GM21825 (cell line): ENCODE data around the gene SLC34A1.
A peak's percentile ranks its signal among the peaks of the same experiment; 100 is the strongest.
"Not testable (repeated sequence)": the region's sequence is repeated elsewhere in the genome, so short reads cannot be mapped to it uniquely, and the experiment has no call there.

Experiments
- ATAC-seq: cut with Tn5 transposase; IDR thresholded peaks from one replicate; pipeline ENCODE4 v1.9.1; 2021; ENCODE audit warnings: mild to moderate bottlenecking, moderate library complexity; ENCODE audit not compliant: unreplicated experiment

SLC34A1 gene

DNA sequence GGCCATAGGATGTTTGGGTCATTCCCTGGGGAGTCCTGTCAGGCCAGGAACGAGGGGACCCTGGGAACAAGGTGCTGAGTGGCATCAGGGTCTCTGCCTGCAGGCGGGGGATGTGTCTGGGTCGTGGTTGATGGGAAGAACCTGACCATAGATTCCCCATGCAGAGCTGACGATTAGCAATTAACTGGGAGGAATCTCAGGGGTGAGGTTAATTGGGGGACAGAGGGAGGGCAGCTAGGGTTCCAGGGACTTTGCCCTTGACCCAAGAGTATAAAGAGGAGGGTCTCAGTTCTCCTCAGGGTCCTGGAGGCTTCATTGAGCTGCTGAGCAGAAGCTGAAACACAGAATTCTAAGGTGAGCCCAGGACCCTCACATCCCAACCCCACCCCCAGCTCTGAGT is at the start of gene SLC34A1:
Gene SLC34A1 (plus strand): TSS at position 301 of the 400 bp plus-strand sequence. CDS start 1,308 bp downstream, outside the sequence.
- ATAC-seq = no peak

DNA sequence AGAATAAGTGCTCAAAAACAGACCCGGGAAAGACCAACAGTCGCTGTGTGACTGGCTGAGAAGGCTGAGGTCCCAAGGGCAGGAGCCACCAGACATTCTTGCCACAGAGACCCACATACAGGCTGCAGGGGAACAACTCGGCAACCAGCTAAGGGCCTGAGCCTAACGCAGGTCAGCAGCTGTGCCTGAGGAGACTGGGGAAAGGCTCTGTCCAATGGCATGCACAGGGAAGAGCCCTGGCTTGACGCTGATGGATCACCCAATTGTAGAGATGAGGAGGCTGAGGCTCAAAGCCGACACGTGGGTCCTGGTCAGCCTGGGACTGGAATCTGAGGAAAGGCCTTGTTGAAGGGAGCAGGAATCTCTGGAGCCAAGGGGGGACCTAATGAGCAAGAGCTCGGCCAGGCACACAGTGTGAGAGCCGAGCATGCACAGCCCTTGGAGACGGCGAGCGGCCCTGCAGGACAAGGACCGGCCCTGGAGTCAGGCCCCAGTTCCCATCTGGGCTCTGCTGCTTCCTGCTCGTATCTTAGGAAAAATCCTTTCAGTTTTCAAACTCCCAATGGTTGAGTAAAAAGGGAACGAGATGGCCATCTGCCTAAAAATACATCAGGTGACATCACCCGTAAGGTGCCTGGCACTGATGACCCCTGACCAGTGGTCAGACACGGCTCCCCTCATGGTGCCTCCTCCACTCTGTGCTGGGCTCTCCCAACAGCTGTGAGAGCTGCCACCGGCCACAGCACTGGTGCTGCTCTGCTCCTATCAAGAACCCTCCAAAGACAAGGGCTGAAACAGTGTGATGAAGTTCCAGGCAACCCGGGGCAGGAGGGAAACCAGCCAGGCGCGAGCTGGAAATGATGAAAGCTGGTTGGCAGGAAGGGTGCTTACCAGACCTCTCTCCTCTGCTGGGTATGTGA is 49.2 kb upstream of the SLC34A1 start:
- ATAC-seq = no peak

- ATAC-seq = no peak
Observed at GRCh38 chr5:177335701-177336065, 48.6 kb upstream of the SLC34A1 start.

- ATAC-seq = no peak
Observed at GRCh38 chr5:177336112-177336511, 48.1 kb upstream of the SLC34A1 start.

DNA sequence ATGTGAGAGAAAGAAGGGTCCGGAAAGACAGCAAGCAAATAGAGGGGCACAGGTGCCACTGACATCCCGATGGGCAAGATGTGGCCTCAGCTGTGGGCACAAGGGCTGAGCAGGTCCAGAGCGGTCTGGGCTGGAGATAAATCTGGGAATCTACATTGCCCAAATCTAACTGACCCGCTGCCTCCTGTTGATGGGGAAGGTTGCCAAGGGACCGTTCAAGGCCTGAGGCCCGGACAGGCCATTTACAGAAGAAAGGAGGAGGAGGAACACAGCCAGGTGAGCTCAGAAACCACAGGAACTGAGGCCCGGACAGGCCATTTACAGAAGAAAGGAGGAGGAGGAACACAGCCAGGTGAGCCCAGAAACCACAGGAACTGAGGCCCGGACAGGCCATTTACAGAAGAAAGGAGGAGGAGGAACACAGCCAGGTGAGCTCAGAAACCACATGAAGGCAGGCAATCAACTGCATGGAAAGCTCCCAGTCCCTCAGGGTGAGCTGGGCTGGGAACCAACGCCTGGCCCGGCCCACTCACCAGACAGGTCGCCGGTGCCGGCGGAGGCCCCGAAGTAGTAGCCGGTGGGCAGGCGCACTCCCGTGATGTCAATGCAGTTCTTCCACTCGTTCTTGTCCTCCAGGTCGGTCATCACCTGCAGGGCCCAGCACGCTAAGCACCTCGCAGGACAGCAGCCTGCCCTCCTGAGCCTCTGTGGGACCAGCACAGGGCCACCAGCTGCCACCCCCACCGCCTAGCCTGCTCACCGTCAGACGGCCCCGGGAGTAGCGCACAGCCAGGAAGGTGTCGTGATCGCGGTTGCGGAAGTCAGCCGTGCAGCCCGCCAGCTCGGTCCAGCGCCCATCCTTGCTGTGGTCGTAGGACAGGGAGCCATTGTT is 47.4 kb upstream of the SLC34A1 start:
- ATAC-seq = no peak

DNA sequence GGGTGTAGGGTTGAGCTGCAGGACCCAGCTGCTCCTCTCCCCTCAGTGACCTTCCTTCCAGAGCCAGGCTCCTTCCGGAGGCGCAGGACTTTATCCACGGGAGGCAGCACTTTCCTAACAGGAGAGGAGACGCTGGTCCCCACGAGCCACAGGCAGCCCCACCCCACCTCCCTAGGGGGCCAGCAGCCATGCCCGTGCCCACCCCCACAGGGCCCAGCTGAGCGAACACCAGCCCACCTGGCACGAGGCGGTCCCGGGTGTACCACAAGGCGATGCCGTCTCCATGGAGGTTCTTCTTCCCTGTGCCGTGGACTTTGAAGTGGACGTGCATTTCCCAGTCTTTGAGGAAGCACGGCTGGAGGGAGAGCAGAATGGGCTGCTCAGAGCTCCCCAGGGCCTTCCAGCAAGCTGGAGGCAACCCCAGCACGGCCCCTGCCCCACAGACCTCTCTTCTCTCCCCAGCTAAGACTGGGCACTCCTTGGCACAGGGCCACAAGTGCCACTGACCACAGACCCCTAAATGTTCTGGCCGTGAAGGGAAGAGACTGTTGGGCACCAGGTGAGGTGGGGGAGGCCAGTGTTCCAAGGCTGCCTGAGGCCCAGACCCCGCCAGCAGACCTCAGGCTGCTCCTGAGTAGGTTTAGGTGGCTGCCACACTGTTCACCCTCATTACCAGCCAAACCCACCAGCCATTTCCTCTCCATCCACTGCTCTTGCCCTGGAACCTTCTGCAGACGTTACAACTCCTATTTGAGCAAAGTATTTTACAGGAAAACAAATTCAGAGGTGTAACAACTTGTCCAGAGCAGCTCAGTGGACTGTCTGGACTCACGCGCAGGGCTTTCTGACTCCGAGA is 45.8 kb upstream of the SLC34A1 start:
- ATAC-seq = no peak

DNA sequence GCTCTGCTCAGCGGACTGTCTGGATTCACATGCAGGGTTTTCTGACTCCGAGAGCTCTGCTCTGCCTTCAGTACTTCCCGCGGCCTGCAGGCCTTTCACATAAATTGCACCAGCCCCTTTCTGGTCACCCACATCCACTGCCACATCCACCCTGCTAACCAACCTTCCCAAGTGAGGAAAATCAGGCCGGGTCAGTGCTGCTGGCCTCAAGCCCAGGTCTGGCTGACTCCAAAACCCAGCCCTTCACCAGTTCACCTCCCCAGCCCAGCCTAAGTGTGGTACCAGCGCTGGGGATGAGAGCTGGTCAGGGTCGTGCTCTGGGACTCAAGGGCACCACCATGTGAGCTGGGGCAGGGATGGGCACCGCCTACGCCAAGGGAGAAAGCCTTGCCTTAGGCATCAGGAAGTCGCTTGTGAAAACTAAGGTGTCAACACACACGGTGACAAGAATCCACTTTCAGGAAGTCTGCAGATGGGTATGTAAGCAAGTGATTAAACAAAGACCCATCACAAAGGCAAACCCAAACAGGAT is 45.1 kb upstream of the SLC34A1 start:
- no peak for ATAC-seq

GRCh38 chr5:177343000-177343399 is 41.2 kb upstream of the SLC34A1 start:
- not testable (repeated sequence) for ATAC-seq

- no peak for ATAC-seq
Observed at GRCh38 chr5:177343777-177344176, 40.5 kb upstream of the SLC34A1 start.

- no peak for ATAC-seq
Observed at GRCh38 chr5:177344891-177345290, 39.3 kb upstream of the SLC34A1 start.

GRCh38 chr5:177346820-177347219 is 37.4 kb upstream of the SLC34A1 start:
- no peak for ATAC-seq

GRCh38 chr5:177347699-177348098 is 36.5 kb upstream of the SLC34A1 start:
- ATAC-seq = no peak

GRCh38 chr5:177349362-177349647 is 34.9 kb upstream of the SLC34A1 start:
- no peak for ATAC-seq

DNA sequence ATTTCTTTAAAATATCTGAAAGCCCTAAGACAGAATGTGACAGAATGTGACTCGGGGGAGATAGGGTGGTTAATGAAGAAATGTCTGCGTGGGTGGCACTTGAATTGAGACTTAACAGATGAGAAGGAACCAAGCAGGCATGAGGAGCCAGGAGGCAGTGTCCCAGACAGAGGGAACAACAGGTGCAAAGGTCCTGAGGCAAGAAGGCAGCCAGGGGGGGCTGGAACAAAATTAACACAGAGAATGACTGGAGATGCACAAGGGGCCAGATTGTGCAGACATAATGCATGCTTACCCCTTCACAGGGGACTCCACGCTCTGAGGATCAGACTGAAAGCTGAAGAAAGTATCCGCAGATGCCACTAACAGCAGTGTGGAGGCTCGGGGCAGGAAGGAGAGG is 34.5 kb upstream of the SLC34A1 start:
- no peak for ATAC-seq

- peak; percentile 12 for ATAC-seq
Observed at GRCh38 chr5:177350776-177351391, 33.4 kb upstream of the SLC34A1 start.

DNA sequence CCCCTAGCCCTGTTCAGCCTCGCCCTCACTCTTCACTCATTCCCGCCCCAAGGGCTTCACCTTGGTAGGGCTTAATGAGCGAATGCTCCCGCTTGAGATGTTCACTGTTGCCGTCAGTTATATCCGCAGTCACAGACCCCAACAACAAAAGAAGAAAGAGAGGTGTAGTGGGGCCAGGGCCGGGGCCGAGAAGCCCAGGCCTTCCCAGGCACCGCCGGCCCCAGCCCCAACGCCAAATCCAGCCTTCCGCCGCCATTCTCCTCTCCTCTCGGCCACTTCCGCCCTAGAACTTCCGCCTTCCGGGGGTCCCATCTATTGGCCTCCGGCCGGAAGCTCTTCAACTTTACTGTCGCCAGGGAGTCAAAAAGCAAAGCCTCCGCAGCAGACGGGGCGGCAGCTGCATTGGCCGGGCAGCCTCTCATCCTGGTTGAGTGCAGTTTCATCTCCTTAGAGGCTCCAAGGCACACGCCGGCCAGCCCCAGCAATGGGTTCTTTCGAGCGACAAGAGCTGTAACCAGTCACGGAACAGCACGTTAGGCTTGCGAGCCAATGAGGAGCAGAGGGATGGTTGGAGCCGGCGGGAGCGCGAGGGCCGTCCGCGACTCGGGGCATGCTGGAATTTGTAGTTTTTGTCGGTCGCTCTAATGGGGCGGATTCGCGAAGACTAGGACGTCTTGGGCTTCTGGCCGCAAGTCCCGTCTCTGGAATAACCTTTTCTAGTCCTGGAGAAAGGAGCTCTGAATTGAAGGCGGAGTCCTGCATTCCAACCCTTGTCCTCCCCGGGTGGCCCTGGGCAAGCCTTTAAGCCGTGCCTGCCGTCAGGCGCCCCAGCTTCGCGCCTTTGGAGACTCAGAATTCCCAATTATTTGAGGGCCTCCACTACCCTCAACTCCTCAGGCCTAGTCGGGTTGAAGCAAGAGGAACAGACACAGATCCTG is 32.6 kb upstream of the SLC34A1 start, which contains the start of gene LMAN2:
Gene LMAN2 (minus strand): TSS at position 277 of the 938 bp plus-strand sequence. CDS start 21 bp downstream, at position 256.
- peak; percentile 90 for ATAC-seq

DNA sequence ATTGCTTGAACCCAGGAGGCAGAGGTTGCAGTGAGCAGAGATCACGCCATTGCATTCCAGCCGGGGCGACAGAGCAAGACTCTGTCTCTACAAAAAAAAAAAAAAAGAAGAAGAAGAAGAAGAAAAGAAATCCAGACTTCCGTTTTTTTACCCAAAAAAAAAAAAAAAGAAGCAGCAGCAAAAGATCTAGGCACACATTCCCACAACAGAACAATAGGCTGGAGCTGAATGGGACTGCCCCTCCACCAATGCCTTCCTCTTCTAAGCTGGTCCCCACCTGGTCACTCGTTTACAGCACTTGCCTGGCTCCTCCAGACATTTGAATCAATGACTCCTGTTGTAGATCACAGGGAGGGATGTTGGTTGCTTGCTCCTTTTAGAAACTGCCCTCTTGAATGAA is 31.1 kb upstream of the SLC34A1 start:
- ATAC-seq = no peak

DNA sequence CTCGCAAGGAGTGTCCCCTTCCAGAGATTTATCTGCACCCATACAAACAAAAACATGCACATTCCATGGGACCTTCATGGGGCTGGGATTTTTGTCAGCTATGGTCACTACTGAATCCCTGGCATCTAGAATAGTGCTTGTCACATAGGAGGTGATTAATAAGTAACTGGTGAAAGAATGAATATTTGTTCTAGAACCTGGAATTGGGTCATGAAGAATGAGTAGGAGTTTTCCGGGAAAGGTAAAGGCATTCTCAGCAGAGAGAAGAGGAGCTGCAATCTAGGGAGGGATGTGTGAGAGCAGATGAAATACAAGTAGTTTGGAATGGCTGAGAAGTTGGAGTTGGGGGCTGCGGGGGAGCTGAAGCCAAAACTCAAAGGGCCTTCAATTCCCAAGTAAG is 30.0 kb upstream of the SLC34A1 start:
- ATAC-seq = no peak

GRCh38 chr5:177354711-177355110 is 29.5 kb upstream of the SLC34A1 start:
- ATAC-seq = no peak
